H1 (cell line): Measurements from ENCODE around the gene HSD17B2. TPM values are rescaled to one million over a fixed set of nuclear protein-coding genes. Genes with fewer than 3 reads are reported as not detected.

Experiments used
- CTCF ChIA-PET: fragments of 300-600 bp; sonication (Branson Sonifier 250); formaldehyde crosslinking; loops from one replicate; lab custom pipeline; 2021; ENCODE audit not compliant: partially characterized antibody; lab: Charles Lee
- POLR2A ChIA-PET: fragments of 300-600 bp; sonication (Branson Sonifier 250); formaldehyde crosslinking; loops from one replicate; lab custom pipeline; 2021; ENCODE audit warnings: inconsistent platforms; ENCODE audit not compliant: partially characterized antibody; lab: Charles Lee
- DNase-seq, 2 experiments: peaks; one replicate each; pipeline versions ENCODE4 v3.0.0 to v3.0.0-alpha.2; 2010 to 2022; ENCODE audit warnings: low spot score in 2 of 2, low read depth in 1 of 2, mixed read lengths in 1 of 2
- FAIRE-seq: peaks from 2 replicates; lab custom pipeline; 2011; peaks lifted over from hg19 to GRCh38; lab: Jason Lieb, UNC
- H2AFZ ChIP-seq: 2 replicates; pipeline ENCODE4 v1.8.1; 2012; ENCODE audit warnings: low read length, inconsistent platforms
- H2AK5ac ChIP-seq: 2 replicates; pipeline ENCODE4 v1.6.1; 2013; ENCODE audit warnings: low read depth, low read length
- H2BK120ac ChIP-seq: replicated peaks from 2 replicates; pipeline ENCODE3; 2013; ENCODE audit warnings: low read depth, low read length, inconsistent platforms
- H2BK12ac ChIP-seq: 2 replicates; pipeline ENCODE4 v1.6.1; 2013; ENCODE audit warnings: low read depth, low read length
- H2BK15ac ChIP-seq: 2 replicates; pipeline ENCODE4 v1.6.1; 2013; ENCODE audit warnings: low read length
- H2BK20ac ChIP-seq: 2 replicates; pipeline ENCODE4 v1.6.1; 2013; ENCODE audit warnings: low read length
- H2BK5ac ChIP-seq: 2 replicates; pipeline ENCODE4 v1.6.1; 2013; ENCODE audit warnings: low read depth, low read length
- H3K14ac ChIP-seq: 2 replicates; pipeline ENCODE4 v1.6.1; 2013; ENCODE audit warnings: inconsistent platforms; ENCODE audit not compliant: insufficient read length
- H3K18ac ChIP-seq: 2 replicates; pipeline ENCODE4 v1.6.1; 2013; ENCODE audit warnings: low read length; ENCODE audit errors: extremely low read depth
- H3K23ac ChIP-seq: 2 replicates; pipeline ENCODE4 v1.6.1; 2013; ENCODE audit warnings: inconsistent platforms; ENCODE audit not compliant: insufficient read length
- H3K23me2 ChIP-seq: 2 replicates; pipeline ENCODE4 v1.6.1; 2013; ENCODE audit warnings: low read depth, low read length
- H3K27ac ChIP-seq: 2 replicates; pipeline ENCODE4 v1.6.1; 2011; ENCODE audit warnings: low read depth, low read length, inconsistent platforms
- H3K27me3 ChIP-seq, 4 experiments: replicated peaks in 1 of 4; 1 replicate in 1 of 4; 2 replicates in 3 of 4; pipeline versions ENCODE4 v1.6.1 to v1.8.1; 2011 to 2013; ENCODE audit warnings: low read length in 3 of 4, mild to moderate bottlenecking in 3 of 4, inconsistent platforms in 2 of 4, mixed read lengths in 2 of 4, moderate library complexity in 1 of 4; ENCODE audit not compliant: control insufficient read depth in 3 of 4, insufficient read depth in 3 of 4; ENCODE audit errors: extremely low read depth in 1 of 4
- H3K36me3 ChIP-seq, 4 experiments: 2 replicates each; pipeline versions ENCODE4 v1.6.1 to v1.8.1; 2011 to 2013; ENCODE audit warnings: mild to moderate bottlenecking in 4 of 4, low read length in 3 of 4, moderate library complexity in 2 of 4, control low read depth in 1 of 4, inconsistent platforms in 1 of 4; ENCODE audit not compliant: insufficient read depth in 4 of 4, control insufficient read depth in 2 of 4
- H3K4ac ChIP-seq: replicated peaks from 2 replicates; pipeline ENCODE3; 2013; ENCODE audit warnings: low read length, low read depth, mixed read lengths, inconsistent platforms; ENCODE audit not compliant: insufficient read length
- H3K4me1 ChIP-seq, 4 experiments: replicated peaks in 1 of 4; 1 replicate in 1 of 4; 2 replicates in 3 of 4; pipeline versions ENCODE4 v1.6.1 to v1.8.1; 2011 to 2013; ENCODE audit warnings: low read length in 3 of 4, inconsistent platforms in 2 of 4, mixed read lengths in 1 of 4; ENCODE audit not compliant: insufficient read depth in 4 of 4, control insufficient read depth in 3 of 4
- H3K4me2 ChIP-seq, 2 experiments: 2 replicates each; pipeline versions ENCODE4 v1.6.1 to v1.8.1; 2011 to 2013; ENCODE audit warnings: low read depth in 2 of 2, low read length in 2 of 2, control low read depth in 1 of 2, inconsistent platforms in 1 of 2, mild to moderate bottlenecking in 1 of 2; ENCODE audit not compliant: insufficient read depth in 1 of 2
- H3K4me3 ChIP-seq, 4 experiments: fragments of 200-600, 300-600 bp in 1 of 4; sonication (generic), shearing (Covaris generic), sonication (Bioruptor Twin) in 1 of 4; 2 replicates each; pipeline versions ENCODE4 v1.5.1 to v1.8.1; 2011 to 2016; ENCODE audit warnings: low read length in 4 of 4, low read depth in 3 of 4, control low read depth in 2 of 4, inconsistent platforms in 2 of 4, mild to moderate bottlenecking in 2 of 4, mixed read lengths in 1 of 4, moderate library complexity in 1 of 4; ENCODE audit not compliant: insufficient read depth in 2 of 4; ENCODE audit errors: extremely low read depth in 1 of 4
- H3K56ac ChIP-seq: replicated peaks from 2 replicates; pipeline ENCODE3; 2013; ENCODE audit warnings: low read depth, mild to moderate bottlenecking, mixed read lengths, low read length, inconsistent platforms; ENCODE audit not compliant: insufficient read length
- H3K79me1 ChIP-seq: 2 replicates; pipeline ENCODE4 v1.6.1; 2013; ENCODE audit warnings: low read depth, low read length, control low read depth
- H3K79me2 ChIP-seq, 2 experiments: 2 replicates each; pipeline versions ENCODE4 v1.6.1 to v1.8.1; 2012 to 2013; ENCODE audit warnings: low read length in 2 of 2, mild to moderate bottlenecking in 2 of 2, inconsistent platforms in 1 of 2; ENCODE audit not compliant: insufficient read depth in 2 of 2, control insufficient read depth in 1 of 2
- H3K9ac ChIP-seq, 4 experiments: replicated peaks in 1 of 4; 1 replicate in 1 of 4; 2 replicates in 3 of 4; pipeline versions ENCODE4 v1.6.1 to v1.8.1; 2011 to 2013; ENCODE audit warnings: low read depth in 3 of 4, low read length in 3 of 4, control low read depth in 2 of 4, mild to moderate bottlenecking in 2 of 4, moderate library complexity in 2 of 4, inconsistent platforms in 1 of 4; ENCODE audit errors: extremely low read depth in 1 of 4
- H3K9me3 ChIP-seq, 2 experiments: 2 replicates each; pipeline versions ENCODE4 v1.6.1 to v1.8.1; 2012 to 2013; ENCODE audit warnings: mild to moderate bottlenecking in 2 of 2, moderate library complexity in 2 of 2, control low read depth in 1 of 2, inconsistent platforms in 1 of 2, low read depth in 1 of 2, low read length in 1 of 2, mixed read lengths in 1 of 2; ENCODE audit not compliant: insufficient read depth in 2 of 2
- H4K20me1 ChIP-seq, 2 experiments: replicated peaks in 1 of 2; 2 replicates each; pipeline versions ENCODE3 to v1.8.1; 2011 to 2013; ENCODE audit warnings: inconsistent platforms in 2 of 2, low read length in 2 of 2, mild to moderate bottlenecking in 1 of 2; ENCODE audit not compliant: insufficient read depth in 2 of 2, control insufficient read depth in 1 of 2
- H4K5ac ChIP-seq: 2 replicates; pipeline ENCODE4 v1.6.1; 2013; ENCODE audit warnings: low read length, low read depth, mixed read lengths, inconsistent platforms; ENCODE audit not compliant: insufficient read length
- H4K8ac ChIP-seq: 2 replicates; pipeline ENCODE4 v1.8.0; 2013; ENCODE audit warnings: mild to moderate bottlenecking, moderate library complexity, low read length, inconsistent platforms; ENCODE audit not compliant: insufficient read depth; ENCODE audit errors: extremely low read depth
- H4K91ac ChIP-seq: replicated peaks from 2 replicates; pipeline ENCODE3; 2013; ENCODE audit warnings: low read length, mixed read lengths, inconsistent platforms; ENCODE audit not compliant: insufficient read length
- E2F6 ChIP-seq: IDR thresholded peaks from 2 replicates; pipeline ENCODE4 v1.6.1; 2012; ENCODE audit warnings: inconsistent platforms
- GTF2F1 ChIP-seq: IDR thresholded peaks from 2 replicates; pipeline ENCODE4 v1.6.1; 2012; ENCODE audit warnings: low read depth, low read length, improper control_type of control experiment, borderline replicate concordance
- KDM1A ChIP-seq: fragments of 200-600, 300-600 bp; sonication (generic); IDR thresholded peaks from 2 replicates; pipeline ENCODE4 v1.7.1; 2016; ENCODE audit warnings: mild to moderate bottlenecking, low read length, borderline replicate concordance
- SP1 ChIP-seq: IDR thresholded peaks from 2 replicates; pipeline ENCODE4 v1.6.1; 2011; ENCODE audit warnings: low read depth, low read length
- WGBS, 2 experiments: shearing (Covaris generic) in 1 of 2; methylation state at CpG; one replicate each; pipeline versions ENCODE4 v1.1.6 to v1.1.7; 2013 to 2015; ENCODE audit warnings: low lambda C conversion rate in 2 of 2, mixed read lengths in 2 of 2, inconsistent platforms in 1 of 2, low coverage in 1 of 2, missing lambda C conversion rate in 1 of 2; ENCODE audit not compliant: insufficient replicate concordance in 2 of 2, insufficient coverage in 1 of 2, insufficient read length in 1 of 2; ENCODE audit errors: extremely low coverage in 1 of 2, missing lambda C conversion rate in 1 of 2; 5-methylcytosine and 5-hydroxymethylcytosine counted together
- polyA plus RNA-seq, 7 experiments: library from polyadenylated mRNA; depleted of rRNA in 3 of 7; stranded (reverse) in 5 of 7; unstranded in 2 of 7; fragments of >200 nt in 5 of 7; fragments of 200-250 nt in 2 of 7; gene quantifications; 1 replicate in 5 of 7; 2 replicates in 1 of 7; 4 replicates in 1 of 7; pipeline versions ENCODE4 v1.2.1 to v1.2.3, GENCODE V29; 2011 to 2013; ENCODE audit warnings: missing spikeins in 2 of 7, mixed read lengths in 2 of 7
- total RNA-seq: library from RNA; stranded (reverse); fragmentation: NEBNext Ultra II Directional; extraction: Animal tissue kit (Norgen Biotek cat#: 25700); gene quantifications from 2 replicates; pipeline ENCODE4 v1.2.1, GENCODE V29; 2021
- TF ChIP-seq, protein P1 (sequence below): IDR thresholded peaks from 2 replicates; pipeline ENCODE4 v1.6.1; 2011; ENCODE audit warnings: low read depth, mild to moderate bottlenecking, low read length; ENCODE audit not compliant: insufficient read depth

The HSD17B2 gene
- total and polyA plus RNA-seq, 2 of the 8 experiments (the other 6 are each of a cell fraction or from before 2014, with no cell fraction given): not detected

- Histone ChIP-seq H3K23ac (no peak overlapping the region), H3K23me2 (no peaks in the 10 kb centered on the region; the same call in 1 of the 2 replicates), H3K4me2 (no peak overlapping the region), H3K4me3 (no peak overlapping the region), H2AFZ (no peak overlapping the region), H2BK12ac (no peak overlapping the region), H3K14ac (no peak overlapping the region), H4K91ac (no peak overlapping the region), H3K4ac (no peak overlapping the region), H3K36me3 (no peaks in the 10 kb centered on the region), H3K27me3 (no peaks in the 10 kb centered on the region), H2BK120ac (no peak overlapping the region), H4K8ac (no peak overlapping the region), H4K20me1 (no peaks in the 10 kb centered on the region), H3K27ac (no peak overlapping the region), H3K9ac (no peak overlapping the region), H2BK20ac (no peak overlapping the region), H2BK15ac (no peak overlapping the region), H3K9me3 (no peaks in the 10 kb centered on the region), H2BK5ac (no peak overlapping the region), H3K79me1 (no peaks in the 10 kb centered on the region), H3K79me2 (no peaks in the 10 kb centered on the region), H2AK5ac (no peak overlapping the region), H3K4me1 (no peaks in the 10 kb centered on the region), H3K56ac (no peak overlapping the region), H4K5ac (no peak overlapping the region), H3K18ac (no peak overlapping the region)
- POLR2A ChIA-PET: interaction anchor here (1.3 kb wide), 1 partner anchor 9 kb away, joined by 3 read pairs; no protein-coding TSS in a partner anchor
- WGBS, 2 experiments: 85% methylated on average over 3 of the region's 3 CpGs; no CpG with 5 or more reads in 1 of the 2 experiments
- DNase-seq (no peak), FAIRE-seq (no peak)
- TF ChIP-seq GTF2F1 (no peak), SP1 (no peak), KDM1A (no peak), E2F6 (no peak)
- TF ChIP-seq, protein P1, sequence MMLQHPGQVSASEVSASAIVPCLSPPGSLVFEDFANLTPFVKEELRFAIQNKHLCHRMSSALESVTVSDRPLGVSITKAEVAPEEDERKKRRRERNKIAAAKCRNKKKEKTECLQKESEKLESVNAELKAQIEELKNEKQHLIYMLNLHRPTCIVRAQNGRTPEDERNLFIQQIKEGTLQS: no peak
- CTCF ChIA-PET: interaction anchor here (0.8 to 3.5 kb wide), 3 partner anchors 11 to 110 kb away, joined by 3 to 28 read pairs (median 3); no protein-coding TSS in a partner anchor
Measured at GRCh38 chr16:82050506-82050905, 15.5 kb downstream of the HSD17B2 start.
